Endothelial cell of umbilical vein (primary cell): Measurements from ENCODE around the gene FXYD4. TPM values are rescaled to one million over a fixed set of nuclear protein-coding genes. Genes with fewer than 3 reads are reported as not detected.
A peak's percentile ranks its signal among the peaks of the same experiment; 100 is the strongest.

Experiments used
- BruUV-seq: library from RNA; stranded (reverse); fragments of 400-500 nt; replicated peaks from 2 replicates; lab custom pipeline; 2021; lab: Mats Ljungman, UMichigan
- CTCF ChIA-PET: fragments of 300-600, 350-600 bp; sonication (Branson Sonifier 250); formaldehyde crosslinking; loops from one replicate; lab custom pipeline; 2021; ENCODE audit warnings: antibody characterized with exemption, inconsistent platforms; lab: Charles Lee
- POLR2A ChIA-PET: fragments of 300-600, 350-600 bp; sonication (Branson Sonifier 250); formaldehyde crosslinking; loops from one replicate; lab custom pipeline; 2021; ENCODE audit warnings: antibody characterized with exemption, inconsistent platforms; lab: Charles Lee
- DNase-seq: peaks from one replicate; pipeline ENCODE4 v3.0.0-alpha.2; 2011; ENCODE audit warnings: low read depth, low spot score
- FAIRE-seq: peaks from 2 replicates; lab custom pipeline; 2011; peaks lifted over from hg19 to GRCh38; lab: Jason Lieb, UNC
- H2AFZ ChIP-seq: 2 replicates; pipeline ENCODE4 v1.6.0; 2012; ENCODE audit warnings: low read depth, low read length, control low read depth, inconsistent platforms
- H3K27ac ChIP-seq: 2 replicates; pipeline ENCODE4 v1.5.1; 2011; ENCODE audit warnings: low read depth, mild to moderate bottlenecking, control low read depth, low read length, moderate library complexity; ENCODE audit not compliant: insufficient read depth
- H3K27me3 ChIP-seq, 2 experiments: 2 replicates each; pipeline versions ENCODE4 v1.6.0 to v1.6.1; 2011; ENCODE audit warnings: low read length in 2 of 2, mixed read lengths in 1 of 2; ENCODE audit not compliant: control insufficient read depth in 2 of 2, insufficient read depth in 2 of 2
- H3K36me3 ChIP-seq, 2 experiments: 2 replicates in 1 of 2; 3 replicates in 1 of 2; pipeline ENCODE4 v1.5.1; 2011; ENCODE audit warnings: low read length in 2 of 2, mild to moderate bottlenecking in 1 of 2, moderate library complexity in 1 of 2; ENCODE audit not compliant: control insufficient read depth in 2 of 2, insufficient read depth in 2 of 2; ENCODE audit errors: extremely low read depth in 1 of 2
- H3K4me1 ChIP-seq: 3 replicates; pipeline ENCODE4 v1.5.1; 2011; ENCODE audit warnings: mild to moderate bottlenecking, low read length; ENCODE audit not compliant: control insufficient read depth, insufficient read depth; ENCODE audit errors: extremely low read depth
- H3K4me2 ChIP-seq: 2 replicates; pipeline ENCODE4 v1.6.1; 2011; ENCODE audit warnings: low read length, control low read depth, mixed read lengths; ENCODE audit not compliant: insufficient read depth
- H3K4me3 ChIP-seq, 3 experiments: fragments of 200-600 bp in 1 of 3; sonication (generic), shearing (Covaris generic) in 1 of 3; replicated peaks in 1 of 3; 2 replicates each; pipeline ENCODE4 v1.5.1; 2011 to 2016; ENCODE audit warnings: control low read depth in 3 of 3, low read length in 3 of 3, mild to moderate bottlenecking in 2 of 3, inconsistent platforms in 1 of 3, low read depth in 1 of 3, moderate library complexity in 1 of 3; ENCODE audit not compliant: insufficient read depth in 1 of 3
- H3K79me2 ChIP-seq: 2 replicates; pipeline ENCODE4 v1.6.0; 2012; ENCODE audit warnings: low read length, inconsistent platforms; ENCODE audit not compliant: control insufficient read depth, insufficient read depth
- H3K9ac ChIP-seq: replicated peaks from 2 replicates; pipeline ENCODE3; 2011; ENCODE audit warnings: low read length, control low read depth; ENCODE audit not compliant: insufficient read depth; ENCODE audit errors: extremely low read depth
- H3K9me1 ChIP-seq: replicated peaks from 3 replicates; pipeline ENCODE4 v1.6.0; 2011; ENCODE audit warnings: mild to moderate bottlenecking, low read length; ENCODE audit not compliant: control insufficient read depth, insufficient read depth; ENCODE audit errors: extremely low read depth
- H3K9me3 ChIP-seq: replicated peaks from 2 replicates; pipeline ENCODE4 v1.5.1; 2012; ENCODE audit warnings: low read length, inconsistent platforms; ENCODE audit not compliant: control insufficient read depth, insufficient read depth
- H4K20me1 ChIP-seq: replicated peaks from 2 replicates; pipeline ENCODE3; 2011; ENCODE audit warnings: mild to moderate bottlenecking, low read length; ENCODE audit not compliant: control insufficient read depth, insufficient read depth; ENCODE audit errors: extremely low read depth
- CTCF ChIP-seq, 2 donors: IDR thresholded peaks; 1 replicate in 1 of 2; 2 replicates in 1 of 2; pipeline ENCODE4 v1.5.1; 2011; ENCODE audit warnings: low read length in 2 of 2, mild to moderate bottlenecking in 2 of 2, moderate library complexity in 2 of 2, control low read depth in 1 of 2, inconsistent platforms in 1 of 2, low read depth in 1 of 2; ENCODE audit not compliant: insufficient read depth in 1 of 2; ENCODE audit errors: extremely low read depth in 1 of 2
- EZH2 ChIP-seq: IDR thresholded peaks from 2 replicates; pipeline ENCODE4 v1.6.1; 2012; ENCODE audit warnings: borderline replicate concordance, low read depth, mild to moderate bottlenecking, moderate library complexity, low read length, inconsistent platforms; ENCODE audit not compliant: severe bottlenecking
- FOS ChIP-seq: IDR thresholded peaks from 2 replicates; pipeline ENCODE4 v1.6.1; 2011; ENCODE audit warnings: mild to moderate bottlenecking, low read length, moderate library complexity, borderline replicate concordance; ENCODE audit not compliant: insufficient read depth
- GATA2 ChIP-seq: IDR thresholded peaks from 2 replicates; pipeline ENCODE4 v1.7.0; 2011; ENCODE audit warnings: low read depth, mild to moderate bottlenecking, moderate library complexity, mixed read lengths, low read length; ENCODE audit not compliant: insufficient read length, insufficient read depth
- JUN ChIP-seq: IDR thresholded peaks from 2 replicates; pipeline ENCODE4 v1.6.1; 2011; ENCODE audit warnings: borderline replicate concordance, low read depth; ENCODE audit not compliant: insufficient read length, insufficient read depth
- MAX ChIP-seq: IDR thresholded peaks from 2 replicates; pipeline ENCODE4 v1.6.1; 2011; ENCODE audit not compliant: insufficient read depth, insufficient read length
- MYC ChIP-seq: IDR thresholded peaks from one replicate; pipeline ENCODE4 v1.6.1; 2011; ENCODE audit warnings: mild to moderate bottlenecking, low read depth, low read length
- POLR2A ChIP-seq: IDR thresholded peaks from 2 replicates; pipeline ENCODE4 v1.6.1; 2012; ENCODE audit warnings: low read depth, mild to moderate bottlenecking, control low read depth, low read length
- POLR2AphosphoS5 ChIP-seq: IDR thresholded peaks from 2 replicates; pipeline ENCODE4 v1.6.1; 2012; ENCODE audit warnings: low read depth, mild to moderate bottlenecking, control low read depth, low read length, moderate library complexity; ENCODE audit not compliant: insufficient read depth
- dilution Hi-C: fragments of 300-500 bp; cut with MboI; formaldehyde crosslinking; loops from one replicate; pipeline ENCODE4 v1.15.0; 2019; ENCODE audit warnings: low sequenced_read_pairs; ENCODE audit not compliant: extremely low pct_ligation_motif_present
- intact Hi-C: fragments of 100-400 bp; cut with micrococcal nuclease; formaldehyde crosslinking; loops from one replicate; pipeline ENCODE4 v1.10.0; 2022
- polyA plus RNA-seq, 4 experiments: library from polyadenylated mRNA; depleted of rRNA in 3 of 4; stranded (reverse) in 3 of 4; unstranded in 1 of 4; fragments of >200 nt; gene quantifications; 2 replicates each; pipeline versions ENCODE4 v1.2.1 to v1.2.3, GENCODE V29; 2011 to 2012; ENCODE audit warnings: missing spikeins in 1 of 4
- total RNA-seq: library from RNA; stranded (reverse); gene quantifications from 2 replicates; pipeline ENCODE4 v1.2.3, GENCODE V29; 2021

The FXYD4 gene
- total and polyA plus RNA-seq, 2 donors (not counting 3 experiments of a cell fraction or from before 2014, with no cell fraction given) = not detected

DNA sequence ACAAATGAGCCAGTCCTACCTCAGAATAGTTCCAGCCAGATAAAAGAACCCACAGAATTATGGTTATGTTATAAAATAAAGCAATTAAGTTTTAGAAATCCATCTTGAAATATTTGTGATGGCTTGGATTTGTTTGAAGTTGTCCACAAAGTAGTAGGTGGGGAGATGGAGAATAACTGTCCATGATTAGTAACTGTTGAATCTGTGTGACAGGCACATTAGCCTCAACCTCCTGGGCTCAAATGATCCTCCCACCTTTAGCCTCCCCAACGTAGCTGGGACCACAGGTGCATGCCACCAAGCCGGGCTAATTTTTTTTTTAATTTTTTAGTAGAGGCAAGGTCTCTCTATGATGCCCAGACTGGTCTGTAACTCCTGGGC is 27.5 kb downstream of the FXYD4 start:
- Histone ChIP-seq H3K36me3 (peaks cover under 1 to 2% of the 10 kb centered on the region in 2 experiments), H3K9me3 (no peaks in the 10 kb centered on the region), H4K20me1 (peaks cover 13% of the 10 kb centered on the region), H3K79me2 (peaks cover 93% of the 10 kb centered on the region), H3K9me1 (no peaks in the 10 kb centered on the region), H3K4me3 (no peak overlapping the region), H3K27me3 (no peaks in the 10 kb centered on the region), H3K4me2 (no peak overlapping the region), H3K27ac (peak overlapping the region; percentile 9), H3K9ac (no peak overlapping the region), H2AFZ (no peak overlapping the region), H3K4me1 (peaks cover 50% of the 10 kb centered on the region)
- no peak for FAIRE-seq
- intact Hi-C loops (no loop called here), dilution Hi-C loops (no loop called here)
- no peak for TF ChIP-seq FOS
- TF ChIP-seq POLR2A = no peak
- BruUV-seq = no TSS peak
- DNase-seq = no peak
- POLR2A ChIA-PET = no interaction called here
- CTCF ChIA-PET = interaction anchor here (0.5 kb wide), 1 partner anchor 227 kb away, joined by 4 read pairs; no protein-coding TSS in a partner anchor

GRCh38 chr10:43399320-43400310 is 28.2 kb downstream of the FXYD4 start:
- no peak overlapping the region for H3K4me2 ChIP-seq
- intact Hi-C loops = no loop called here
- DNase-seq (no peak), FAIRE-seq (peak; percentile 8)
- no peak overlapping the region for H2AFZ ChIP-seq
- H3K4me1 ChIP-seq = peaks cover 50% of the 10 kb centered on the region
- POLR2A ChIA-PET = no interaction called here
- H3K4me3 ChIP-seq = no peak overlapping the region
- CTCF ChIA-PET = interaction anchor here (0.5 to 0.7 kb wide), 2 partner anchors 9 to 228 kb away, joined by 3 to 4 read pairs; no protein-coding TSS in a partner anchor
- BruUV-seq = no TSS peak
- no peak for TF ChIP-seq FOS
- no peak for TF ChIP-seq GATA2
- no peak for TF ChIP-seq POLR2A
- TF ChIP-seq EZH2 = no peak
- no peak for TF ChIP-seq CTCF (IDR thresholded peaks at IDR 0.05; ENCODE audit: extremely low read depth in 1 of 2, insufficient read depth in 1 of 2, low read depth in 1 of 2, low read length in 2 of 2)
- no peak for TF ChIP-seq POLR2AphosphoS5
- TF ChIP-seq MYC = no peak
- no peak for TF ChIP-seq JUN
- TF ChIP-seq MAX = no peak
- dilution Hi-C loops = no loop called here
- H3K79me2 ChIP-seq = peaks cover 93% of the 10 kb centered on the region
- no peaks in the 10 kb centered on the region for H3K9me1 ChIP-seq
- H3K9me3 ChIP-seq = no peaks in the 10 kb centered on the region
- H3K9ac ChIP-seq = no peak overlapping the region
- H3K36me3 ChIP-seq = peaks cover 0 to 2% of the 10 kb centered on the region in 2 experiments
- no peaks in the 10 kb centered on the region for H3K27me3 ChIP-seq
- peak overlapping the region; percentile 9 for H3K27ac ChIP-seq
- peaks cover 10% of the 10 kb centered on the region for H4K20me1 ChIP-seq
